Measurements from ENCODE around the gene SNRPF.
"Not testable (repeated sequence)": the region's sequence is repeated elsewhere in the genome, so short reads cannot be mapped to it uniquely, and the experiment has no call there.

Gene SNRPF

DNA sequence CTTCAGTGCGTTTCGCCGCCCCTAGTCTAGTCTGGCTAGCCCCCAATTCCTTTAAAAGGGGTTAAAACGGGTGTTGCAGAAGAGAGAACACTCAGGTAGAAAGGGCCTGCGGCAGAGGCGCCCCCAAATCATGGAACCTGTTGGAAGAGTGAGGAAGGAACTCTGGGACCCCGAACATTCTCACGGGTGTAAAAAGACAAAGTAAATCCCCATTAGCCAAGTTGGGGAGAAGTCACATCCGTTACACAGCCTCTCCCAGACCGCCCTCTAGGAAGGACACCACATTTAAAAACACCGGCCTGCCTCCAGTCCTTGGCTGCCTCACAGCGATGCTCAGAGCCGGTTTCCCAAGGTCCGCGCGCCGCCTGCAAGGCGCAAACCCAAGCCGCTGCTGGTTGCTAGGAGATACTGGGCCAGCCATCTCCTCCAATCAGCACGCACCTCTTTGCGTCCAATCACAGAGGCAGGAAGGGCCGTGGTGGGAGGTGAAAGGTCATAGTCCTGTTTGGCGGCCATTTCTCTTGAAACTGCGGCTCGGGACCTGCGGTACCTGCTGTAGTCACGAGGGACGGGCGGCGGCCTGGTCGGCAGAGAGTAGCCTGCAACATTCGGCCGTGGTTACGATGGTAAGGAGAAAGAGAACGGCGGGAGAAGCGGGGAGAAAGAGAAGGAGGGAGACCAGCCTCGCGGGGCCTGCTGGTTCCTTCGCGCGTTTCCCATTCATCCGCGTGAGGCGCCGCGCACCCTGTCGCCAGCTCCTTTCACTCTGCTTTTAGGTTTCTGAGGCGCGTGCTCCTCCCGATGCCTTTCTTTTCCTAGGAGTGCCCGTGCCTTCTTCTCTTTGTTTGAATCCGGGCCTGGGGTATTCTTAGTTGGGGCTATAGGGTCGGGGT lies at the start of gene SNRPF:
SNRPF (plus strand) TSS at position 502 of the 893 bp plus-strand sequence; CDS start at position 624, 122 bp downstream.
- WGBS (ENCODE audit: insufficient coverage, insufficient read length) = no CpG with 5 or more reads among the region's 54 CpGs

GRCh38 chr12:95809000-95809680 lies 49.6 kb upstream of the SNRPF start:
- Histone ChIP-seq H3K9me3 (ENCODE audit: control insufficient read depth, insufficient read depth, low read length) (no peaks in the 10 kb centered on the region), H3K4me3 (ENCODE audit: low read length) (no peak overlapping the region), H3K36me3 (ENCODE audit: control insufficient read depth, insufficient read depth, low read length) (no peaks in the 10 kb centered on the region), H3K4me1 (ENCODE audit: control insufficient read depth, insufficient read depth, low read length) (no peaks in the 10 kb centered on the region), H3K27me3 (ENCODE audit: control insufficient read depth, insufficient read depth, low read length) (no peaks in the 10 kb centered on the region), H3K27ac (ENCODE audit: low read length) (no peak overlapping the region)
- no peak for DNase-seq (ENCODE audit: low read depth, low spot score)
- WGBS (ENCODE audit: insufficient coverage, insufficient read length) = no CpG with 5 or more reads among the region's 7 CpGs

More for the DNA sequence above, at the start of gene SNRPF:
- no peaks in the 10 kb centered on the region for H3K4me1 ChIP-seq (ENCODE audit: control insufficient read depth, insufficient read depth, low read length)
- H3K27ac ChIP-seq (ENCODE audit: low read length) = no peak within 1 kb of the TSS
- H3K27me3 ChIP-seq (ENCODE audit: control insufficient read depth, insufficient read depth, low read length) = no peaks in the 10 kb centered on the region
- DNase-seq (ENCODE audit: low read depth, low spot score) = peak; percentile 96
- no peaks in the 10 kb centered on the region for H3K9me3 ChIP-seq (ENCODE audit: control insufficient read depth, insufficient read depth, low read length)
- H3K36me3 ChIP-seq (ENCODE audit: control insufficient read depth, insufficient read depth, low read length) = peaks cover 4% of the 10 kb centered on the region; the same call in 1 of the 2 replicates
- peak within 1 kb of the TSS; percentile 62 for H3K4me3 ChIP-seq (ENCODE audit: low read length)

DNA sequence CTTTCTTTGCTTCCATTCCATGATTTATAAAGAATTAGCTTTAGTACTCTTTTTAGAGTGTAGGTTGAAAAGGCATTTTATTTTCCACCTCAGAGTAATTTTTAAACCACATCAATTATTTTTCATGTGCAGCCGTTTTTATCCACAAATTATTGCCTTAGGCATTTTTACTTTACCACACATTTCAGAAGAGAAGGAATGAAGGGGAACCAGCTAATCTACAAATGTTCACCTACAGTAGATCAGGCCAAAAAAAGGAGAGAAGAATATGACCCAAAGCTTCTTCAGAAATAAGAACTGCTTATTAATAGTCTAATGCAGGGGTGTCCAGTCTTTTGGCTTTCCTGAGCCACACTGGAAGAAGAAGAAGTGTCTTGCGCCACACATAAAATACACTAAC lies 48.3 kb upstream of the SNRPF start:
- Histone ChIP-seq H3K27ac (ENCODE audit: low read length) (no peak overlapping the region), H3K36me3 (ENCODE audit: control insufficient read depth, insufficient read depth, low read length) (no peaks in the 10 kb centered on the region), H3K4me1 (ENCODE audit: control insufficient read depth, insufficient read depth, low read length) (no peaks in the 10 kb centered on the region), H3K4me3 (ENCODE audit: low read length) (no peak overlapping the region), H3K27me3 (ENCODE audit: control insufficient read depth, insufficient read depth, low read length) (no peaks in the 10 kb centered on the region), H3K9me3 (ENCODE audit: control insufficient read depth, insufficient read depth, low read length) (no peaks in the 10 kb centered on the region)
- no peak for DNase-seq (ENCODE audit: low read depth, low spot score)
- no CpG with 5 or more reads among the region's 2 CpGs for WGBS (ENCODE audit: insufficient coverage, insufficient read length)

- not testable (repeated sequence) for H3K27me3 ChIP-seq (ENCODE audit: control insufficient read depth, insufficient read depth, low read length); DNase-seq (ENCODE audit: low read depth, low spot score); H3K9me3 ChIP-seq (ENCODE audit: control insufficient read depth, insufficient read depth, low read length); H3K27ac ChIP-seq (ENCODE audit: low read length); H3K4me1 ChIP-seq (ENCODE audit: control insufficient read depth, insufficient read depth, low read length); H3K4me3 ChIP-seq (ENCODE audit: low read length); H3K36me3 ChIP-seq (ENCODE audit: control insufficient read depth, insufficient read depth, low read length)
- whole genome bisulfite sequencing (ENCODE audit: insufficient coverage, insufficient read length) = no CpG with 5 or more reads among the region's 4 CpGs
These were observed 46.6 kb upstream of the SNRPF start for GRCh38 chr12:95812155-95812554.

DNA sequence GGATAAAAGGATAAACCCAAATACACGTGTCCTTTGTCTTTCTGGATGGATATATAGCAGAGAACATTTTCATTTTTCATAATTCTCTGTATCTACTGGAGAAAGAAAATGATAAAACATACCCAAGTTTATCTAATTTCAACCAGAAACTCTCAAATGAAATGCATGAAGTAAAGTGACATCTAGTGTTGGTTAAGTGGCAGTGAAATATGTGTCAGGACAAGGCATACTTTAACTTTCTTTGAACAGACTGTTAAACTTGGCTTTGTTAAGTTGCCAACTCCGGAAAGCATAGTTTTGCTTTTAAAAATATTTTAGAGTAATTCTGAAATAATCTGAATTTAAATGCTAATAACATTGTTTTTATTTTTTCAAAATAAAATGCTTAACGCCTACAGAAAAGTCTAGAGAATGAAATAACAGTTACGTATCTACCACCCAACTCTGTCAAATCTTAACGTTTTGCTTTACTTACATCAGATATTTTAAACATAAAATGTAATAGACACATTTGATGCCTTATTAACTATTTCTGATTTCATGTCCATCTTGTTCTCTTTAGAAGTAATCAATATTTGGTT lies 43.0 kb upstream of the SNRPF start:
- H3K4me3 ChIP-seq (ENCODE audit: low read length) = no peak overlapping the region
- no peak overlapping the region for H3K27ac ChIP-seq (ENCODE audit: low read length)
- no peaks in the 10 kb centered on the region for H3K36me3 ChIP-seq (ENCODE audit: control insufficient read depth, insufficient read depth, low read length)
- H3K9me3 ChIP-seq (ENCODE audit: control insufficient read depth, insufficient read depth, low read length) = no peaks in the 10 kb centered on the region
- no peak for DNase-seq (ENCODE audit: low read depth, low spot score)
- no peaks in the 10 kb centered on the region for H3K4me1 ChIP-seq (ENCODE audit: control insufficient read depth, insufficient read depth, low read length)
- no peaks in the 10 kb centered on the region for H3K27me3 ChIP-seq (ENCODE audit: control insufficient read depth, insufficient read depth, low read length)
- WGBS (ENCODE audit: insufficient coverage, insufficient read length) = no CpG with 5 or more reads among the region's 5 CpGs

- Histone ChIP-seq H3K27me3 (ENCODE audit: control insufficient read depth, insufficient read depth, low read length) (no peaks in the 10 kb centered on the region), H3K9me3 (ENCODE audit: control insufficient read depth, insufficient read depth, low read length) (no peaks in the 10 kb centered on the region), H3K36me3 (ENCODE audit: control insufficient read depth, insufficient read depth, low read length) (no peaks in the 10 kb centered on the region), H3K27ac (ENCODE audit: low read length) (no peak overlapping the region), H3K4me1 (ENCODE audit: control insufficient read depth, insufficient read depth, low read length) (no peaks in the 10 kb centered on the region), H3K4me3 (ENCODE audit: low read length) (no peak overlapping the region)
- WGBS (ENCODE audit: insufficient coverage, insufficient read length) = no CpG with 5 or more reads among the region's 1 CpG
- no peak for DNase-seq (ENCODE audit: low read depth, low spot score)
These were observed 38.6 kb upstream of the SNRPF start for GRCh38 chr12:95820096-95820703.

DNA sequence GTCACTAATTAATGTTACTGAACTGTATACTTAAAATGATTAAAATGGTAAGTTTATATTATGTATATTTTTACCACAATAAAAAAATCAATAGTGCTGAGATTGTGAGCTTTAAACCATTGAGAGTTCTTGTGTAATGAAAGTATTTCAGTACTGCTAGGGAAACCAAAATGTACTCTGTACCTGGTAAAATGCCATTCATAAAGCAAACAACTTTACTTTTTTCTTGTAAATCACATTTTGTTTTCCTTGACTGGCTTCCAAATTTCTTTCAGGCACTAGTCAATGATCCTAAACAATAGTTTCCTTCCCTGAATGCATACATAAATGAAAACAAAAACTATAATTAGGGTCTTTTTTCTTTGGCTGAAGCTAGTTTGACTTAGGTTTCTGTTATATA lies 29.4 kb upstream of the SNRPF start:
- Histone ChIP-seq H3K27me3 (ENCODE audit: control insufficient read depth, insufficient read depth, low read length) (no peaks in the 10 kb centered on the region), H3K9me3 (ENCODE audit: control insufficient read depth, insufficient read depth, low read length) (no peaks in the 10 kb centered on the region), H3K4me3 (ENCODE audit: low read length) (no peak overlapping the region), H3K36me3 (ENCODE audit: control insufficient read depth, insufficient read depth, low read length) (no peaks in the 10 kb centered on the region), H3K4me1 (ENCODE audit: control insufficient read depth, insufficient read depth, low read length) (no peaks in the 10 kb centered on the region; the same call in 1 of the 2 replicates), H3K27ac (ENCODE audit: low read length) (no peak overlapping the region)
- DNase-seq (ENCODE audit: low read depth, low spot score) = no peak

DNA sequence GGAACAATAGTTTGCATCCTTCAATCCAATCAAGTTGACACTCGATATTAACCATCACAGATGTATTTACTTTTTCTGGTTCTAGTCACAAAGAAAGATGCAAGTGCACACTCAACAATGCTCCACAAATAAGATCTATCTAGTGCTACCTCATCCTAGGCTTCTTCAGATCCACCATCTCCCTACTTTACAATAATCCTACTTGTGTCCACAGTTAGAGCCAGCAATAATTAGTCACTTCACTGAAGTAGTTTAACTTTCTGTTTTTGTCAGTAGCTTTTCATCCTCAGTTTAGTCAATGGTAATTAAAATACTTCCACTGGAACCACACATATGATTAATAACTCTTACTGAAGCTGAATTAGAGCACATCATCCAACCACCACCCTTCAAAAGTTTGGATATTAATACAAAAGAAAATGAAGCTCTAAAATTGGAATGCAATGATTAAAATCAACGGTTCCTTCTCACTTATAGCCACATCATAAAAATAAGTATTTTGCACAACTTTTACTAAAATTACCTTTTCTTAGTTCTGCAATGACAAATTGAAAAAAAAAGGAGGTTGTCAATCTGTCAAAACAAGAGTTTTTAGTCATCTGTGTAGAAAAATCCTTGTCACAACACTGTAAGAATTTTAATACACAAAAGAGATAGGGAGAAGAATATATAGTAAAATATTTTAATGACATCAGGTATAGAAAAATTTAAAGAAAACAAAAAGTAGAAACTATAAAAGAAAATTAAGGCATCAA lies 28.2 kb upstream of the SNRPF start:
- DNase-seq (ENCODE audit: low read depth, low spot score) = no peak
- Histone ChIP-seq H3K27me3 (ENCODE audit: control insufficient read depth, insufficient read depth, low read length) (no peaks in the 10 kb centered on the region), H3K27ac (ENCODE audit: low read length) (no peak overlapping the region), H3K36me3 (ENCODE audit: control insufficient read depth, insufficient read depth, low read length) (no peaks in the 10 kb centered on the region), H3K4me3 (ENCODE audit: low read length) (no peak overlapping the region), H3K9me3 (ENCODE audit: control insufficient read depth, insufficient read depth, low read length) (no peaks in the 10 kb centered on the region), H3K4me1 (ENCODE audit: control insufficient read depth, insufficient read depth, low read length) (no peaks in the 10 kb centered on the region; the same call in 1 of the 2 replicates)
- WGBS (ENCODE audit: insufficient coverage, insufficient read length) = no CpG with 5 or more reads among the region's 2 CpGs

DNA sequence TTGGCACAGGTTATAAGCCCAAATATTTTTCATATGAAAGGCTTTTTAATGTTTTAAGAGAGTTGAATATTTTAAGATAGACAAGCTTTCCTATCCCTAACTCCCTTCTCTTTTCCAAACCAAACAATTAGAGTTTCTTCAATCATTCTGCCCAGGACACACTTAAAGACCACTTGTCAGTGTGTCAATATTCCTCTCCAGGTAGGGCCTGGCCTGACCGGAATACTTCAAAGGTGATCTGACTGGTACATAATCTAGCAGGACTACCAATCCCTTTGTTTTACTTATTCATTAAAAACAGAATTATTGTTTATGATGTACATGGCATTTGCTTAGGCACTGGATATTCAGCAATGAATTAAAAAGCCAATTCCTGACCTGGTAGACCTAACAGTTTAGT lies 24.2 kb upstream of the SNRPF start:
- no peak overlapping the region for H3K4me3 ChIP-seq (ENCODE audit: low read length)
- H3K36me3 ChIP-seq (ENCODE audit: control insufficient read depth, insufficient read depth, low read length) = no peaks in the 10 kb centered on the region
- no peaks in the 10 kb centered on the region for H3K27me3 ChIP-seq (ENCODE audit: control insufficient read depth, insufficient read depth, low read length)
- H3K9me3 ChIP-seq (ENCODE audit: control insufficient read depth, insufficient read depth, low read length) = no peaks in the 10 kb centered on the region
- no CpG with 5 or more reads among the region's 1 CpG for WGBS (ENCODE audit: insufficient coverage, insufficient read length)
- DNase-seq (ENCODE audit: low read depth, low spot score) = no peak
- H3K27ac ChIP-seq (ENCODE audit: low read length) = no peak overlapping the region
- no peaks in the 10 kb centered on the region; the same call in 1 of the 2 replicates for H3K4me1 ChIP-seq (ENCODE audit: control insufficient read depth, insufficient read depth, low read length)

GRCh38 chr12:95836185-95836609 lies 22.6 kb upstream of the SNRPF start:
- WGBS (ENCODE audit: insufficient coverage, insufficient read length) = no CpG with 5 or more reads among the region's 3 CpGs
- Histone ChIP-seq H3K4me1 (ENCODE audit: control insufficient read depth, insufficient read depth, low read length) (no peaks in the 10 kb centered on the region; the same call in 1 of the 2 replicates), H3K36me3 (ENCODE audit: control insufficient read depth, insufficient read depth, low read length) (no peaks in the 10 kb centered on the region), H3K9me3 (ENCODE audit: control insufficient read depth, insufficient read depth, low read length) (no peaks in the 10 kb centered on the region), H3K4me3 (ENCODE audit: low read length) (no peak overlapping the region), H3K27ac (ENCODE audit: low read length) (no peak overlapping the region), H3K27me3 (ENCODE audit: control insufficient read depth, insufficient read depth, low read length) (no peaks in the 10 kb centered on the region)
- DNase-seq (ENCODE audit: low read depth, low spot score) = no peak
